GM23338 (cell line): ENCODE results near the gene KAT2A. TPM values are rescaled to one million over a fixed set of nuclear protein-coding genes. Genes with fewer than 3 reads are reported as not detected.
A peak's percentile ranks its signal among the peaks of the same experiment; 100 is the strongest.

Experiments used
- ATAC-seq: fragments of 200-7000 bp; cut with Tn5 transposase; 3 replicates; pipeline ENCODE4 v1.9.1; 2020
- DNase-seq: peaks from one replicate; pipeline ENCODE4 v3.0.0-alpha.2; 2015; ENCODE audit warnings: low spot score
- H2AFZ ChIP-seq: fragments of 200-600 bp; sonication (generic); 2 replicates; pipeline ENCODE4 v1.8.0; 2016; ENCODE audit warnings: antibody characterized with exemption, mild to moderate bottlenecking, moderate library complexity
- H3F3A ChIP-seq: fragments of 200-600 bp; sonication (generic); replicated peaks from 2 replicates; pipeline ENCODE4 v1.8.0; 2017; ENCODE audit warnings: antibody characterized with exemption, mixed run types, low read depth
- H3K27ac ChIP-seq: fragments of 200-600 bp; sonication (generic); 2 replicates; pipeline ENCODE4 v1.6.1; 2016; ENCODE audit warnings: low read depth
- H3K27me3 ChIP-seq: fragments of 200-600 bp; sonication (generic); 2 replicates; pipeline ENCODE4 v1.8.0; 2016; ENCODE audit warnings: mild to moderate bottlenecking, mixed run types, moderate library complexity; ENCODE audit not compliant: insufficient read depth
- H3K36me3 ChIP-seq: fragments of 200-600 bp; sonication (generic); 2 replicates; pipeline ENCODE4 v1.8.0; 2016; ENCODE audit warnings: mild to moderate bottlenecking; ENCODE audit not compliant: insufficient read depth
- H3K4me1 ChIP-seq: fragments of 200-600 bp; sonication (generic); 2 replicates; pipeline ENCODE4 v1.8.0; 2016; ENCODE audit warnings: mild to moderate bottlenecking, moderate library complexity; ENCODE audit not compliant: insufficient read depth
- H3K4me2 ChIP-seq: fragments of 200-600 bp; sonication (generic); 2 replicates; pipeline ENCODE4 v1.7.1; 2017; ENCODE audit warnings: mixed run types
- H3K4me3 ChIP-seq: fragments of 200-600 bp; sonication (generic); 2 replicates; pipeline ENCODE4 v1.6.1; 2016; ENCODE audit warnings: mixed run types
- H3K79me2 ChIP-seq: fragments of 200-600 bp; sonication (generic); replicated peaks from 2 replicates; pipeline ENCODE4 v1.8.0; 2017; ENCODE audit warnings: mild to moderate bottlenecking; ENCODE audit not compliant: insufficient read depth
- H3K9me2 ChIP-seq: fragments of 200-600 bp; sonication (generic); 2 replicates; pipeline ENCODE4 v1.8.0; 2017; ENCODE audit not compliant: insufficient read depth
- H4K20me1 ChIP-seq: fragments of 200-600 bp; sonication (generic); replicated peaks from 2 replicates; pipeline ENCODE4 v1.8.0; 2017; ENCODE audit warnings: mild to moderate bottlenecking; ENCODE audit not compliant: insufficient read depth
- H3K27ac Mint-ChIP-seq: 2 replicates; pipeline ENCODE4 v1.8.0; 2020; ENCODE audit warnings: inconsistent platforms, mild to moderate bottlenecking, moderate library complexity, mixed read lengths
- H3K27me3 Mint-ChIP-seq: 3 replicates; pipeline ENCODE4 v1.8.0; 2022; ENCODE audit warnings: low read depth, mild to moderate bottlenecking, moderate library complexity, mixed read lengths, inconsistent platforms; ENCODE audit not compliant: insufficient read depth, poor library complexity
- H3K36me3 Mint-ChIP-seq: 3 replicates; pipeline ENCODE4 v1.8.0; 2021; ENCODE audit warnings: low read depth, mild to moderate bottlenecking, inconsistent platforms, moderate library complexity, mixed read lengths
- H3K4me1 Mint-ChIP-seq: 3 replicates; pipeline ENCODE4 v1.8.0; 2020; ENCODE audit warnings: mild to moderate bottlenecking, inconsistent platforms, mixed read lengths
- H3K4me3 Mint-ChIP-seq: 3 replicates; pipeline ENCODE4 v1.8.0; 2021; ENCODE audit warnings: moderate library complexity, mild to moderate bottlenecking, inconsistent platforms, mixed read lengths
- H3K9me3 Mint-ChIP-seq: 3 replicates; pipeline ENCODE4 v1.8.0; 2020; ENCODE audit warnings: moderate library complexity, mild to moderate bottlenecking, inconsistent platforms, mixed read lengths
- CREB1 ChIP-seq: fragments of 250-450 bp; sonication (Bioruptor Pico); IDR thresholded peaks from 2 replicates; pipeline ENCODE4 v1.5.0; 2020; ENCODE audit warnings: low read depth, mild to moderate bottlenecking, moderate library complexity
- CTCF ChIP-seq, 2 experiments: fragments of 200-600 bp in 1 of 2; sonication (generic) in 1 of 2; conservative IDR thresholded peaks; 2 replicates each; pipeline versions ENCODE4 v1.5.1 to v1.6.1; 2016 to 2017; ENCODE audit warnings: antibody characterized with exemption in 2 of 2, low read depth in 2 of 2, mild to moderate bottlenecking in 2 of 2, moderate library complexity in 1 of 2
- EZH2phosphoT487 ChIP-seq: fragments of 200-600 bp; sonication (generic); IDR thresholded peaks from one replicate; pipeline ENCODE4 v1.8.1; 2018; ENCODE audit warnings: antibody characterized with exemption; ENCODE audit not compliant: unreplicated experiment
- JUNB ChIP-seq: IDR thresholded peaks from one replicate; pipeline ENCODE4 v1.6.1; 2016; ENCODE audit warnings: antibody characterized with exemption; ENCODE audit not compliant: unreplicated experiment
- NANOG ChIP-seq: IDR thresholded peaks from 2 replicates; pipeline ENCODE4 v1.6.1; 2016; ENCODE audit warnings: antibody characterized with exemption, borderline replicate concordance
- POLR2AphosphoS5 ChIP-seq: IDR thresholded peaks from 2 replicates; pipeline ENCODE4 v1.6.1; 2016; ENCODE audit warnings: antibody characterized with exemption, low read depth
- STAT1 ChIP-seq: IDR thresholded peaks from one replicate; pipeline ENCODE4 v1.6.1; 2016; ENCODE audit warnings: antibody characterized with exemption; ENCODE audit not compliant: unreplicated experiment
- ZNF114 ChIP-seq: fragments of 250-450 bp; sonication (Bioruptor Pico); IDR thresholded peaks from 2 replicates; pipeline ENCODE4 v1.5.0; 2020; ENCODE audit warnings: mild to moderate bottlenecking, moderate library complexity
- ZNF331 ChIP-seq: fragments of 250-450 bp; sonication (Bioruptor Pico); IDR thresholded peaks from 2 replicates; pipeline ENCODE4 v1.5.0; 2020; ENCODE audit warnings: low read depth, mild to moderate bottlenecking, moderate library complexity
- ZNF462 ChIP-seq: fragments of 250-450 bp; sonication (Bioruptor Pico); IDR thresholded peaks from 2 replicates; pipeline ENCODE4 v1.5.0; 2020; ENCODE audit warnings: mild to moderate bottlenecking, moderate library complexity
- polyA plus RNA-seq: library from polyadenylated mRNA; unstranded; fragments of >200 nt; fragmentation: Nextera tagmentation; extraction: Ambion mirVana; gene quantifications from 2 replicates; pipeline ENCODE4 v1.2.1, GENCODE V29; 2016
- total RNA-seq: library from RNA; depleted of rRNA; stranded (reverse); fragments of >200 nt; shearing (Covaris generic); gene quantifications from 2 replicates; pipeline ENCODE4 v1.2.3, GENCODE V29; 2014

Gene KAT2A
- total and polyA plus RNA-seq, 2 experiments from 2014 or later, result 13.9 to 25.2 TPM

GRCh38 chr17:42163113-42163512 lies 41.9 kb upstream of the KAT2A start:
- H3K36me3 Mint-ChIP-seq, result no peaks in the 10 kb centered on the region
- H3K4me2 ChIP-seq, result no peak overlapping the region
- H3K79me2 ChIP-seq, result no peaks in the 10 kb centered on the region
- H3F3A ChIP-seq, result no peaks in the 10 kb centered on the region
- peaks cover 4% of the 10 kb centered on the region for H3K4me1 Mint-ChIP-seq
- DNase-seq (peak; percentile 82), ATAC-seq (peak; percentile 91)
- H4K20me1 ChIP-seq, result no peaks in the 10 kb centered on the region; the same call in 1 of the 2 replicates
- no peaks in the 10 kb centered on the region for H3K9me3 Mint-ChIP-seq
- H3K36me3 ChIP-seq, result no peaks in the 10 kb centered on the region
- no peak overlapping the region for H3K27ac ChIP-seq
- H3K27ac Mint-ChIP-seq, result no peak overlapping the region
- TF ChIP-seq JUNB, result no peak
- TF ChIP-seq NANOG, result no peak
- no peak for TF ChIP-seq STAT1
- TF ChIP-seq CREB1 (CRISPR knock-in tag), result no peak
- no peak for TF ChIP-seq EZH2phosphoT487
- peak; percentile 89 for TF ChIP-seq CTCF (conservative IDR thresholded peaks at IDR 0.05; ENCODE audit: low read depth in 2 of 2)
- H3K27me3 Mint-ChIP-seq, result peaks cover 16% of the 10 kb centered on the region
- H3K9me2 ChIP-seq, result no peaks in the 10 kb centered on the region
- no peak overlapping the region for H3K4me3 ChIP-seq
- no peak overlapping the region for H2AFZ ChIP-seq
- H3K4me1 ChIP-seq, result no peaks in the 10 kb centered on the region; the same call in 1 of the 2 replicates
- no peak overlapping the region; the same call in 2 of the 3 replicates for H3K4me3 Mint-ChIP-seq
- H3K27me3 ChIP-seq, result no peaks in the 10 kb centered on the region

GRCh38 chr17:42160531-42160910 lies 39.4 kb upstream of the KAT2A start:
- no peak for DNase-seq
- no peaks in the 10 kb centered on the region for H3K79me2 ChIP-seq
- no peaks in the 10 kb centered on the region for H3K9me2 ChIP-seq
- no peak for ATAC-seq
- no peak overlapping the region for H3K27ac ChIP-seq
- H3K9me3 Mint-ChIP-seq, result no peaks in the 10 kb centered on the region
- H3K4me1 ChIP-seq, result peaks cover 9% of the 10 kb centered on the region
- no peaks in the 10 kb centered on the region; the same call in 2 of the 3 replicates for H3K36me3 Mint-ChIP-seq
- no peaks in the 10 kb centered on the region; the same call in 1 of the 2 replicates for H4K20me1 ChIP-seq
- no peaks in the 10 kb centered on the region for H3K27me3 ChIP-seq
- no peak overlapping the region for H3K4me2 ChIP-seq
- H3K27me3 Mint-ChIP-seq, result peaks cover 9% of the 10 kb centered on the region
- no peak overlapping the region for H3K4me3 Mint-ChIP-seq
- H3K27ac Mint-ChIP-seq, result no peak overlapping the region
- H3K4me3 ChIP-seq, result no peak overlapping the region
- no peaks in the 10 kb centered on the region for H3K36me3 ChIP-seq
- peaks cover 16% of the 10 kb centered on the region for H3K4me1 Mint-ChIP-seq
- peaks cover 7% of the 10 kb centered on the region; the same call in 1 of the 2 replicates for H3F3A ChIP-seq
- no peak overlapping the region for H2AFZ ChIP-seq
- TF ChIP-seq CTCF (conservative IDR thresholded peaks at IDR 0.05; ENCODE audit: low read depth in 2 of 2), result no peak
- TF ChIP-seq JUNB, result no peak
- no peak for TF ChIP-seq ZNF114 (CRISPR knock-in tag)
- TF ChIP-seq POLR2AphosphoS5, result no peak
- TF ChIP-seq STAT1, result no peak
- TF ChIP-seq ZNF331 (CRISPR knock-in tag), result no peak
- no peak for TF ChIP-seq ZNF462 (CRISPR knock-in tag)
